Measurements from ENCODE around the gene JAG1.

Gene JAG1

GRCh38 chr20:10651227-10651990 lies 22.4 kb downstream of the JAG1 start:
- no peak for DNase-seq

- no peak for DNase-seq
Observed at GRCh38 chr20:10649797-10650160, 24.0 kb downstream of the JAG1 start.

- DNase-seq = no peak
Observed at GRCh38 chr20:10649080-10649796, 24.6 kb downstream of the JAG1 start.

GRCh38 chr20:10648651-10649050 lies 25.1 kb downstream of the JAG1 start:
- no peak for DNase-seq

GRCh38 chr20:10647909-10648308 lies 25.9 kb downstream of the JAG1 start:
- no peak for DNase-seq

- DNase-seq = no peak
Observed at GRCh38 chr20:10647471-10647870, 26.3 kb downstream of the JAG1 start.

GRCh38 chr20:10646886-10647420 lies 26.8 kb downstream of the JAG1 start:
- no peak for DNase-seq

GRCh38 chr20:10646006-10646405 lies 27.8 kb downstream of the JAG1 start:
- DNase-seq = no peak

GRCh38 chr20:10645205-10645570 lies 28.6 kb downstream of the JAG1 start:
- no peak for DNase-seq

- no peak for DNase-seq
Observed at GRCh38 chr20:10644458-10645204, 29.2 kb downstream of the JAG1 start.

GRCh38 chr20:10643560-10643873 lies 30.3 kb downstream of the JAG1 start:
- no peak for DNase-seq

- no peak for DNase-seq
Observed at GRCh38 chr20:10642856-10643559, 30.8 kb downstream of the JAG1 start.

- no peak for DNase-seq
Observed at GRCh38 chr20:10641893-10642292, 31.9 kb downstream of the JAG1 start.

GRCh38 chr20:10641467-10641866 lies 32.3 kb downstream of the JAG1 start:
- no peak for DNase-seq

GRCh38 chr20:10640897-10641296 lies 32.9 kb downstream of the JAG1 start:
- no peak for DNase-seq

GRCh38 chr20:10639737-10640556 lies 33.9 kb downstream of the JAG1 start:
- DNase-seq = no peak

GRCh38 chr20:10639077-10639736 lies 34.6 kb downstream of the JAG1 start:
- DNase-seq = no peak

GRCh38 chr20:10637563-10637962 lies 36.2 kb downstream of the JAG1 start:
- DNase-seq = no peak

- DNase-seq = no peak
Observed at GRCh38 chr20:10637031-10637559, 36.7 kb downstream of the JAG1 start.

- no peak for DNase-seq
Observed at GRCh38 chr20:10636326-10636818, 37.4 kb downstream of the JAG1 start.

Measured in NCI-H1092 (cell line).